OCI-LY1 (cell line): ENCODE measurements around the gene AJAP1.

Experiments used
- CTCF ChIP-seq: fragments of 200-600 bp; sonication (generic), shearing (Covaris generic); IDR thresholded peaks from 2 replicates; pipeline ENCODE4 v1.5.1; 2017; ENCODE audit warnings: mild to moderate bottlenecking, antibody characterized with exemption, low read length, moderate library complexity, mixed read lengths
- EZH2 ChIP-seq: fragments of 200-600 bp; sonication (generic), shearing (Covaris generic); IDR thresholded peaks from 2 replicates; pipeline ENCODE4 v1.8.0; 2017; ENCODE audit warnings: borderline replicate concordance, mixed run types, mild to moderate bottlenecking, antibody characterized with exemption, low read length, moderate library complexity, mixed read lengths

GRCh38 chr1:4734219-4734618 lies 79.8 kb downstream of the AJAP1 start:
- TF ChIP-seq CTCF (no peak), EZH2 (no peak)
